Right lobe of liver (tissue), 4 donors: ENCODE results near the gene UGT3A2.

ENCODE experiments used
- POLR2A ChIP-seq: fragments of 450-650 bp; IDR thresholded peaks from one replicate; pipeline ENCODE4 v1.6.1; 2017; ENCODE audit warnings: antibody characterized with exemption, mild to moderate bottlenecking
- TF ChIP-seq, protein P1 (sequence below), 4 donors: fragments of 200-600 bp in 3 of 4; fragments of 450-650 bp in 1 of 4; IDR thresholded peaks; one replicate each; pipeline versions ENCODE4 v1.5.1 to v1.8.0; 2016 to 2022; ENCODE audit warnings: antibody characterized with exemption in 4 of 4, mild to moderate bottlenecking in 2 of 4
- donor health status: DM: no; HTN: no; CAD: no.
- donor health status: DM: no; HTN: no; CAD: no.
- donor health status: DM: no; HTN: yes; CAD: no.

GRCh38 chr5:35987776-35988175 lies 78.9 kb downstream of the UGT3A2 start:
- TF ChIP-seq, protein P1, sequence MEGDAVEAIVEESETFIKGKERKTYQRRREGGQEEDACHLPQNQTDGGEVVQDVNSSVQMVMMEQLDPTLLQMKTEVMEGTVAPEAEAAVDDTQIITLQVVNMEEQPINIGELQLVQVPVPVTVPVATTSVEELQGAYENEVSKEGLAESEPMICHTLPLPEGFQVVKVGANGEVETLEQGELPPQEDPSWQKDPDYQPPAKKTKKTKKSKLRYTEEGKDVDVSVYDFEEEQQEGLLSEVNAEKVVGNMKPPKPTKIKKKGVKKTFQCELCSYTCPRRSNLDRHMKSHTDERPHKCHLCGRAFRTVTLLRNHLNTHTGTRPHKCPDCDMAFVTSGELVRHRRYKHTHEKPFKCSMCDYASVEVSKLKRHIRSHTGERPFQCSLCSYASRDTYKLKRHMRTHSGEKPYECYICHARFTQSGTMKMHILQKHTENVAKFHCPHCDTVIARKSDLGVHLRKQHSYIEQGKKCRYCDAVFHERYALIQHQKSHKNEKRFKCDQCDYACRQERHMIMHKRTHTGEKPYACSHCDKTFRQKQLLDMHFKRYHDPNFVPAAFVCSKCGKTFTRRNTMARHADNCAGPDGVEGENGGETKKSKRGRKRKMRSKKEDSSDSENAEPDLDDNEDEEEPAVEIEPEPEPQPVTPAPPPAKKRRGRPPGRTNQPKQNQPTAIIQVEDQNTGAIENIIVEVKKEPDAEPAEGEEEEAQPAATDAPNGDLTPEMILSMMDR (IDR thresholded peaks at IDR 0.05) = no peak
- TF ChIP-seq POLR2A = no peak
